ENCODE data around the gene SPANXN4. TPM values are rescaled to one million over a fixed set of nuclear protein-coding genes. Genes with fewer than 3 reads are reported as not detected.

The SPANXN4 gene
- total and polyA plus RNA-seq, 2 experiments from 2014 or later = not detected

- DNase-seq (ENCODE audit: low spot score) = peak; percentile 2
- H3K4me2 ChIP-seq = no peak overlapping the region
Observed at GRCh38 chrX:143058120-143058519, 32.4 kb downstream of the SPANXN4 start.

GRCh38 chrX:143081231-143081630 is 55.5 kb downstream of the SPANXN4 start:
- no peak for ATAC-seq
- H3K36me3 ChIP-seq (ENCODE audit: insufficient read depth) = no peaks in the 10 kb centered on the region
- no peak overlapping the region for H2AFZ ChIP-seq
- no peaks in the 10 kb centered on the region for H3F3A ChIP-seq (replicated peaks; ENCODE audit: low read depth)
- Mint-ChIP-seq H3K27me3 (ENCODE audit: insufficient read depth, low read depth, poor library complexity) (peaks cover 3% of the 10 kb centered on the region), H3K4me3 (no peak overlapping the region), H3K4me1 (peaks cover 5% of the 10 kb centered on the region; the same call in 2 of the 3 replicates), H3K9me3 (peaks cover 22% of the 10 kb centered on the region), H3K36me3 (ENCODE audit: low read depth) (peaks cover 15% of the 10 kb centered on the region), H3K27ac (no peak overlapping the region)
- H3K27ac ChIP-seq (ENCODE audit: low read depth) = no peak overlapping the region
- H3K4me1 ChIP-seq (ENCODE audit: insufficient read depth) = no peaks in the 10 kb centered on the region; the same call in 1 of the 2 replicates
- H3K27me3 ChIP-seq (ENCODE audit: insufficient read depth) = no peaks in the 10 kb centered on the region
- no peaks in the 10 kb centered on the region for H3K79me2 ChIP-seq (replicated peaks; ENCODE audit: insufficient read depth)
- no peak overlapping the region for H3K4me3 ChIP-seq
- no peak for DNase-seq (ENCODE audit: low spot score)
- H3K9me2 ChIP-seq (ENCODE audit: insufficient read depth) = no peaks in the 10 kb centered on the region
- H4K20me1 ChIP-seq (replicated peaks; ENCODE audit: insufficient read depth) = no peaks in the 10 kb centered on the region
- H3K4me2 ChIP-seq = no peak overlapping the region
- TF ChIP-seq EZH2phosphoT487 (IDR thresholded peaks at IDR 0.05; ENCODE audit: unreplicated experiment) (no peak), CTCF (conservative IDR thresholded peaks at IDR 0.05; ENCODE audit: low read depth in 2 of 2) (no peak), ZNF331 (CRISPR knock-in tag; IDR thresholded peaks at IDR 0.05; ENCODE audit: low read depth) (no peak), ZNF114 (CRISPR knock-in tag; IDR thresholded peaks at IDR 0.05) (no peak), NANOG (IDR thresholded peaks at IDR 0.05; ENCODE audit: borderline replicate concordance) (no peak), POLR2AphosphoS5 (IDR thresholded peaks at IDR 0.05; ENCODE audit: low read depth) (no peak)
- TF ChIP-seq, protein P1, sequence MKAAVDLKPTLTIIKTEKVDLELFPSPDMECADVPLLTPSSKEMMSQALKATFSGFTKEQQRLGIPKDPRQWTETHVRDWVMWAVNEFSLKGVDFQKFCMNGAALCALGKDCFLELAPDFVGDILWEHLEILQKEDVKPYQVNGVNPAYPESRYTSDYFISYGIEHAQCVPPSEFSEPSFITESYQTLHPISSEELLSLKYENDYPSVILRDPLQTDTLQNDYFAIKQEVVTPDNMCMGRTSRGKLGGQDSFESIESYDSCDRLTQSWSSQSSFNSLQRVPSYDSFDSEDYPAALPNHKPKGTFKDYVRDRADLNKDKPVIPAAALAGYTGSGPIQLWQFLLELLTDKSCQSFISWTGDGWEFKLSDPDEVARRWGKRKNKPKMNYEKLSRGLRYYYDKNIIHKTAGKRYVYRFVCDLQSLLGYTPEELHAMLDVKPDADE (IDR thresholded peaks at IDR 0.05) = no peak
- TF ChIP-seq, protein P2, sequence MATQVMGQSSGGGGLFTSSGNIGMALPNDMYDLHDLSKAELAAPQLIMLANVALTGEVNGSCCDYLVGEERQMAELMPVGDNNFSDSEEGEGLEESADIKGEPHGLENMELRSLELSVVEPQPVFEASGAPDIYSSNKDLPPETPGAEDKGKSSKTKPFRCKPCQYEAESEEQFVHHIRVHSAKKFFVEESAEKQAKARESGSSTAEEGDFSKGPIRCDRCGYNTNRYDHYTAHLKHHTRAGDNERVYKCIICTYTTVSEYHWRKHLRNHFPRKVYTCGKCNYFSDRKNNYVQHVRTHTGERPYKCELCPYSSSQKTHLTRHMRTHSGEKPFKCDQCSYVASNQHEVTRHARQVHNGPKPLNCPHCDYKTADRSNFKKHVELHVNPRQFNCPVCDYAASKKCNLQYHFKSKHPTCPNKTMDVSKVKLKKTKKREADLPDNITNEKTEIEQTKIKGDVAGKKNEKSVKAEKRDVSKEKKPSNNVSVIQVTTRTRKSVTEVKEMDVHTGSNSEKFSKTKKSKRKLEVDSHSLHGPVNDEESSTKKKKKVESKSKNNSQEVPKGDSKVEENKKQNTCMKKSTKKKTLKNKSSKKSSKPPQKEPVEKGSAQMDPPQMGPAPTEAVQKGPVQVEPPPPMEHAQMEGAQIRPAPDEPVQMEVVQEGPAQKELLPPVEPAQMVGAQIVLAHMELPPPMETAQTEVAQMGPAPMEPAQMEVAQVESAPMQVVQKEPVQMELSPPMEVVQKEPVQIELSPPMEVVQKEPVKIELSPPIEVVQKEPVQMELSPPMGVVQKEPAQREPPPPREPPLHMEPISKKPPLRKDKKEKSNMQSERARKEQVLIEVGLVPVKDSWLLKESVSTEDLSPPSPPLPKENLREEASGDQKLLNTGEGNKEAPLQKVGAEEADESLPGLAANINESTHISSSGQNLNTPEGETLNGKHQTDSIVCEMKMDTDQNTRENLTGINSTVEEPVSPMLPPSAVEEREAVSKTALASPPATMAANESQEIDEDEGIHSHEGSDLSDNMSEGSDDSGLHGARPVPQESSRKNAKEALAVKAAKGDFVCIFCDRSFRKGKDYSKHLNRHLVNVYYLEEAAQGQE (IDR thresholded peaks at IDR 0.05; ENCODE audit: unreplicated experiment) = no peak

More at GRCh38 chrX:143058120-143058519, 32.4 kb downstream of the SPANXN4 start:
- no peak overlapping the region for H3K27ac ChIP-seq (ENCODE audit: low read depth)
- H3K79me2 ChIP-seq (replicated peaks; ENCODE audit: insufficient read depth) = no peaks in the 10 kb centered on the region
- no peaks in the 10 kb centered on the region for H3K9me2 ChIP-seq (ENCODE audit: insufficient read depth)
- no peaks in the 10 kb centered on the region for H3K27me3 Mint-ChIP-seq (ENCODE audit: insufficient read depth, low read depth, poor library complexity)
- no peak overlapping the region for H3K27ac Mint-ChIP-seq
- no peak overlapping the region for H3K4me3 ChIP-seq
- TF ChIP-seq NANOG (IDR thresholded peaks at IDR 0.05; ENCODE audit: borderline replicate concordance) (no peak), EZH2phosphoT487 (IDR thresholded peaks at IDR 0.05; ENCODE audit: unreplicated experiment) (no peak), CREB1 (CRISPR knock-in tag; IDR thresholded peaks at IDR 0.05; ENCODE audit: low read depth) (no peak), ZNF114 (CRISPR knock-in tag; IDR thresholded peaks at IDR 0.05) (no peak), CTCF (conservative IDR thresholded peaks at IDR 0.05; ENCODE audit: low read depth in 2 of 2) (no peak)
- TF ChIP-seq, protein P1 (IDR thresholded peaks at IDR 0.05) = no peak
- peaks cover 3% of the 10 kb centered on the region; the same call in 1 of the 2 replicates for H3K4me1 ChIP-seq (ENCODE audit: insufficient read depth)
- H3K36me3 Mint-ChIP-seq (ENCODE audit: low read depth) = no peaks in the 10 kb centered on the region
- H2AFZ ChIP-seq = no peak overlapping the region
- no peaks in the 10 kb centered on the region for H4K20me1 ChIP-seq (replicated peaks; ENCODE audit: insufficient read depth)
- H3K4me3 Mint-ChIP-seq = no peak overlapping the region
- no peak for ATAC-seq
- H3F3A ChIP-seq (replicated peaks; ENCODE audit: low read depth) = no peaks in the 10 kb centered on the region
- no peaks in the 10 kb centered on the region for H3K27me3 ChIP-seq (ENCODE audit: insufficient read depth)
- H3K9me3 Mint-ChIP-seq = no peaks in the 10 kb centered on the region; the same call in 2 of the 3 replicates
- H3K4me1 Mint-ChIP-seq = peaks cover 5% of the 10 kb centered on the region; the same call in 1 of the 3 replicates
- no peaks in the 10 kb centered on the region for H3K36me3 ChIP-seq (ENCODE audit: insufficient read depth)

All from GM23338 (cell line).